ENCODE data around the gene REEP3.

REEP3 gene

DNA sequence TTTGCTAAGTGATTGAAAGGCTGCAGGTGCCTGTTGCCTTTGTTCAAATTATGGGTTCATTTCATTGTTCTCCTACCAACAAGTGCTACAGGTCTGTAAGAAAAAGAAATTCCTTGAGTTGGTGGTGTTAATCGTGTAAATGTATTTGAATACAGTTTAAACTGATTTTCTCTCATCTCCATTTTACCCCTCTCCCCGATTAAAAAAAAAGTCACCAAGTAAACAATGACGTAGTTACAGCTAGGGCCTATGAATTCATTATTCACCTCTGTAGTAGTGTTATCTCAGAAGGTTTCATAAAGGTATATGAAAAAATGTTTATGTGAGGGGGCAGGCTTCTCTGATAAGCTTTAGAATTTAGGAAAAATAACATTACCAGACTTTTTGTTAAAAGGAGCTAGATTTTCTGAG is 1.1 kb downstream of the REEP3 start:
- H3K4me3 Mint-ChIP-seq = peak overlapping the region; percentile 81
- H3K27ac Mint-ChIP-seq = peak overlapping the region; percentile 81
- peaks cover 39% of the 10 kb centered on the region for H3K4me1 Mint-ChIP-seq (ENCODE audit: low read depth)
- H3K36me3 Mint-ChIP-seq (ENCODE audit: low read depth) = peaks cover 12% of the 10 kb centered on the region
- H3K27me3 Mint-ChIP-seq = no peaks in the 10 kb centered on the region
- intact Hi-C loops (cut with micrococcal nuclease) = loop anchor here (2.0 to 5.0 kb wide), 3 partner anchors 57 to 255 kb away; partner anchors contain the start of gene JMJD1C
- no peaks in the 10 kb centered on the region for H3K9me3 Mint-ChIP-seq

- H3K36me3 Mint-ChIP-seq (ENCODE audit: low read depth) = peaks cover 16% of the 10 kb centered on the region
- no peak overlapping the region for H3K27ac Mint-ChIP-seq
- intact Hi-C loops (cut with micrococcal nuclease) = loop anchor here (2.0 to 5.0 kb wide), 3 partner anchors 58 to 256 kb away; partner anchors contain the start of gene JMJD1C
- peaks cover 45% of the 10 kb centered on the region for H3K4me1 Mint-ChIP-seq (ENCODE audit: low read depth)
- H3K27me3 Mint-ChIP-seq = no peaks in the 10 kb centered on the region
- H3K9me3 Mint-ChIP-seq = no peaks in the 10 kb centered on the region
- H3K4me3 Mint-ChIP-seq = no peak overlapping the region
Observed at GRCh38 chr10:63522995-63523394, 1.8 kb downstream of the REEP3 start.

DNA sequence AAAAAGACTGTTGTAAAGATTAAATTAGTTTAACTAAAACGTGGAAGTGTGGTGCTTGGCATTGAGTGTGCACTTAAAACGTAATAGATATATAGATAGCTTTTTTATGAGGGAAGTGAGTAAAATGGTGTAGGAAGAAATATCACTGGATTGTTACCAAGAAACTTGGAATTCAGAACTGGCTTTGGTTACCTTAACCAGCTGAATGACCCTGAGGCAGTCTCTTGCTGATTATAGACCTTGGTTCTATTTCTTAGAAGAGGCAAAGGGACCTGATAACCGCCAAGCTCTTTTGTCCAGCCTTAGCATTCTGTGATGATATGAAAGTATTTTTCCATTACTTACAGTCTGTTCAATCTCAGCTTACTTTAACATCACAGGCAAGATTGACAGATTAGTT is 3.8 kb downstream of the REEP3 start:
- Mint-ChIP-seq H3K9me3 (no peaks in the 10 kb centered on the region), H3K27me3 (no peaks in the 10 kb centered on the region), H3K27ac (no peak overlapping the region), H3K4me3 (no peak overlapping the region), H3K36me3 (ENCODE audit: low read depth) (peaks cover 20% of the 10 kb centered on the region), H3K4me1 (ENCODE audit: low read depth) (peaks cover 39% of the 10 kb centered on the region)
- intact Hi-C loops (cut with micrococcal nuclease) = no loop called here

DNA sequence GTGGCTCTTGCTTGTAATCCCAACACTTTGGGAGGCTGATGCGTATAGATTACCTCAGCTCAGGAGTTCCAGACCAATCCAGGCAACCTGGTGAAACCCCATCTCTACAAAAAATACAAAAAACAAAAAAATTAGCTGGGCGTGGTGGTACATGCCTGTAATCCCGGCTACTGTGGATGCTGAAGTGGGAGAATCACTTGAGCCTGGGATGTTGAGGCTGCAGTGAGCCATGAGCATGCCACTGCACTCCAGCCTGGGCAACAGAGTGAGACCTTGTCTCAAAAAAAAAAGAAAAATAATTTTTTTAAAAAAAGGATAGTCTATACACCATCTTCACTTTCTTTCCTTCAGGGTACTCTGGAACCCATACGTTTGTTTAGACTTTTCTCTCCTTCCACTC is 6.2 kb downstream of the REEP3 start:
- Mint-ChIP-seq H3K4me1 (ENCODE audit: low read depth) (peaks cover 38% of the 10 kb centered on the region), H3K4me3 (no peak overlapping the region), H3K27ac (no peak overlapping the region), H3K36me3 (ENCODE audit: low read depth) (peaks cover 20% of the 10 kb centered on the region), H3K27me3 (no peaks in the 10 kb centered on the region), H3K9me3 (no peaks in the 10 kb centered on the region)
- intact Hi-C loops (cut with micrococcal nuclease) = no loop called here

GRCh38 chr10:63528084-63528744 is 7.0 kb downstream of the REEP3 start:
- Mint-ChIP-seq H3K4me3 (no peak overlapping the region), H3K36me3 (ENCODE audit: low read depth) (peaks cover 20% of the 10 kb centered on the region), H3K9me3 (no peaks in the 10 kb centered on the region), H3K4me1 (ENCODE audit: low read depth) (peaks cover 35% of the 10 kb centered on the region), H3K27ac (no peak overlapping the region), H3K27me3 (no peaks in the 10 kb centered on the region)
- intact Hi-C loops (cut with micrococcal nuclease) = no loop called here

- H3K36me3 Mint-ChIP-seq (ENCODE audit: low read depth) = peaks cover 20% of the 10 kb centered on the region
- H3K4me3 Mint-ChIP-seq = no peak overlapping the region
- intact Hi-C loops (cut with micrococcal nuclease) = no loop called here
- H3K27me3 Mint-ChIP-seq = no peaks in the 10 kb centered on the region
- peaks cover 22% of the 10 kb centered on the region for H3K4me1 Mint-ChIP-seq (ENCODE audit: low read depth)
- H3K27ac Mint-ChIP-seq = no peak overlapping the region
- H3K9me3 Mint-ChIP-seq = no peaks in the 10 kb centered on the region
Observed at GRCh38 chr10:63530409-63530808, 9.2 kb downstream of the REEP3 start.

DNA sequence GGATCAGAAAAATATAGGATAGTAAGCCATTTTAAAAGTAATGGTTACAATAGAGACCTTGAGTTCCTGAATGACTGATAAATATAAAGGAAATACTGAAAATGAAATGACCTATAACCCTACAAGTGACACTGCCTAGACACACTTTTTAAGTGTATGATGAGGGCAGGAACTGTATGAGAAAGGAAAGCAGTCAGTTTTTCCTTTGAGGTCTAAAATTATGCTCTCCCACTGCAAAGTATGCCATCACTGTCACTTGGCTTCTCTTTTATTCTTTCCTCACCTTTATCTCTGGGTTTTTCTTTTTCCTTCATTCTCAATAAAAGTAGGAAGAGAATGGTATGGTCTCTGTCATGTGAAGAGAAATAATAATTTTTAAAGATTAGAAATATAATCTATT is 13.5 kb downstream of the REEP3 start:
- intact Hi-C loops (cut with micrococcal nuclease) = no loop called here
- H3K27me3 Mint-ChIP-seq = no peaks in the 10 kb centered on the region
- peaks cover under 1% of the 10 kb centered on the region for H3K36me3 Mint-ChIP-seq (ENCODE audit: low read depth)
- no peak overlapping the region for H3K4me3 Mint-ChIP-seq
- H3K4me1 Mint-ChIP-seq (ENCODE audit: low read depth) = no peaks in the 10 kb centered on the region
- H3K9me3 Mint-ChIP-seq = no peaks in the 10 kb centered on the region
- H3K27ac Mint-ChIP-seq = no peak overlapping the region

GRCh38 chr10:63536698-63537097 is 15.5 kb downstream of the REEP3 start:
- no peaks in the 10 kb centered on the region for H3K36me3 Mint-ChIP-seq (ENCODE audit: low read depth)
- no peaks in the 10 kb centered on the region for H3K27me3 Mint-ChIP-seq
- H3K27ac Mint-ChIP-seq = no peak overlapping the region
- no peaks in the 10 kb centered on the region for H3K4me1 Mint-ChIP-seq (ENCODE audit: low read depth)
- intact Hi-C loops (cut with micrococcal nuclease) = no loop called here
- no peak overlapping the region for H3K4me3 Mint-ChIP-seq
- no peaks in the 10 kb centered on the region for H3K9me3 Mint-ChIP-seq

GRCh38 chr10:63537536-63537935 is 16.3 kb downstream of the REEP3 start:
- H3K9me3 Mint-ChIP-seq = no peaks in the 10 kb centered on the region
- no peaks in the 10 kb centered on the region for H3K4me1 Mint-ChIP-seq (ENCODE audit: low read depth)
- H3K4me3 Mint-ChIP-seq = no peak overlapping the region
- no peak overlapping the region for H3K27ac Mint-ChIP-seq
- H3K27me3 Mint-ChIP-seq = no peaks in the 10 kb centered on the region
- no peaks in the 10 kb centered on the region for H3K36me3 Mint-ChIP-seq (ENCODE audit: low read depth)
- intact Hi-C loops (cut with micrococcal nuclease) = no loop called here

DNA sequence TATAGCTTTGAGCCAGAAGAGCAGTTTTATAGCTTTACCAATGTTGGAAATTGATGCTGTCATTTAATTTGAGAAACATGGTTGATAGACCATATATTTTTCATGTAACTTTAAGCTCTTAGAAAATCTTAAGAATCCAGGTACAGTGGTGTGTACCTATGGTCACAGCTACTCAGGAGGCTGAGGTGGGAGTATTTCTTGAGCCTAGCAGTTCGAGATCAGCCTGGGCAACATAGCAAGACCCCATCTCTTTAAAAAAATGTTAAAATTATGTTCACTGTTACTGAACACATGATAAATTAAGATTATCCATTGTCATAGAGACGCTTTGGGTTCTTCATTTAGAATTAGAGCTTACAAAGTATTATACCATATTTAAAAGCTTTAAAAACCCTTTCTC is 18.2 kb downstream of the REEP3 start:
- H3K27ac Mint-ChIP-seq = no peak overlapping the region
- intact Hi-C loops (cut with micrococcal nuclease) = no loop called here
- no peaks in the 10 kb centered on the region for H3K27me3 Mint-ChIP-seq
- H3K9me3 Mint-ChIP-seq = no peaks in the 10 kb centered on the region
- peaks cover 5% of the 10 kb centered on the region for H3K4me1 Mint-ChIP-seq (ENCODE audit: low read depth)
- H3K36me3 Mint-ChIP-seq (ENCODE audit: low read depth) = no peaks in the 10 kb centered on the region
- H3K4me3 Mint-ChIP-seq = no peak overlapping the region

DNA sequence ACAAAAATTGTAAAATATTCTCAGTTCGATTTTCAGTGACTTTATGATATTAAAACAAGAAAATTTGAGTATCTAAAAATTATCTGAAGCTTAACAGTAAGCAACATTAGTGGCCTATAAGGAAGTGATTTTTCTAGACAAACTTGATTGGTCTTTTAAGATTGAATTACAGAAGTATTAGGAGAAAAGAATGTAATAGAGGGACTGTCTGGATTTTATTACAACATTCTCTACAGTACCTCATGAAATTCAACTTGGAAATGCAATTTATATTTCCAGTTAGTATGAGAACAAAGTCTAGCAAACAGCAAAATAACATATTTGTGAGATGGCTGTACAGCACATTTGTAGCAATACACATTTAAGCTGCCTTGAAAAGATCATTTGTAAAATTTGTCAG is 18.8 kb downstream of the REEP3 start:
- H3K36me3 Mint-ChIP-seq (ENCODE audit: low read depth) = no peaks in the 10 kb centered on the region
- intact Hi-C loops (cut with micrococcal nuclease) = no loop called here
- H3K9me3 Mint-ChIP-seq = no peaks in the 10 kb centered on the region
- no peak overlapping the region for H3K27ac Mint-ChIP-seq
- no peaks in the 10 kb centered on the region for H3K27me3 Mint-ChIP-seq
- peaks cover 8% of the 10 kb centered on the region for H3K4me1 Mint-ChIP-seq (ENCODE audit: low read depth)
- H3K4me3 Mint-ChIP-seq = no peak overlapping the region

GRCh38 chr10:63542835-63543575 is 21.8 kb downstream of the REEP3 start:
- Mint-ChIP-seq H3K27me3 (no peaks in the 10 kb centered on the region), H3K9me3 (no peaks in the 10 kb centered on the region), H3K27ac (no peak overlapping the region), H3K4me3 (no peak overlapping the region), H3K36me3 (ENCODE audit: low read depth) (peaks cover 10% of the 10 kb centered on the region), H3K4me1 (ENCODE audit: low read depth) (peaks cover 8% of the 10 kb centered on the region)
- intact Hi-C loops (cut with micrococcal nuclease) = no loop called here

DNA sequence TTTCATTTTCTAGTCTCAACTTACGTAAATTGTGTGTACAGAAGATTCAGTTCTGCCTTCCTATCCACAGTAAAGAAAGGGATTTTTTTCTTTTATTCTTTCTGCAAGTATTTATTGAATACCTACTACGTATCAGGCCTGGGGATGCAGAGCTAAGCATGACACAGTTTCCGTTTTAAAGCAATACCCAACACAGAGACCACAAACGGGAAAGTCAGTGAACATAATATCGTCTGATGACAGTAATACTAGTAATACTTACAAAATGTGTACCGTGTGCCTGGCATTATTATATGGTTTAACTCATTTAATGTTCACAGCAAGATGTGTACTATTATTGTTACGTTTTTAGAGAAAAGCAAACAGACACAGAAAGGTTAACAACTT is 22.4 kb downstream of the REEP3 start:
- Mint-ChIP-seq H3K4me3 (no peak overlapping the region), H3K27me3 (no peaks in the 10 kb centered on the region), H3K36me3 (ENCODE audit: low read depth) (peaks cover 10% of the 10 kb centered on the region), H3K4me1 (ENCODE audit: low read depth) (peaks cover 8% of the 10 kb centered on the region), H3K9me3 (no peaks in the 10 kb centered on the region), H3K27ac (no peak overlapping the region)
- intact Hi-C loops (cut with micrococcal nuclease) = no loop called here

DNA sequence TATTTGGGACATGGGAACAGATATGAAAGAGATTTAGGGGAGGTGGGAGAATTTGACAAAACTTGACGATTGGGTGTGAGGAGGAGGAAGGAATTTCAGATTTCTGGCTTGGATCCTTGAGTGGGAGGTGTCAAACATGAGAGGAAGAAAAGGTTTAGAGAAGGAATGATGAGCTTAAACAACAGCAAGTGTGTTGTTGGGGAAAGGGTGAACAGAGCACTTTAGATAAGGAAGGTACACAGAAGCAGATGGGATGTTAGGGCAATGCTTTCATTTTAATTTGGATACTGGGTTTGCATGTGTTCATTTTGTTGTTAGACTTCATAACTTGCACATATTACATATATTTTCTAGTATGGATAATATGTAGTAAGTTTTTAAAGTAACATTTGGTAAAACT is 23.2 kb downstream of the REEP3 start:
- H3K27ac Mint-ChIP-seq = no peak overlapping the region
- no peak overlapping the region for H3K4me3 Mint-ChIP-seq
- no peaks in the 10 kb centered on the region for H3K9me3 Mint-ChIP-seq
- intact Hi-C loops (cut with micrococcal nuclease) = no loop called here
- H3K27me3 Mint-ChIP-seq = no peaks in the 10 kb centered on the region
- peaks cover 10% of the 10 kb centered on the region for H3K36me3 Mint-ChIP-seq (ENCODE audit: low read depth)
- H3K4me1 Mint-ChIP-seq (ENCODE audit: low read depth) = peaks cover 8% of the 10 kb centered on the region
